HT-29 (cell line): Measurements from ENCODE around the gene COL21A1. TPM values are rescaled to one million over a fixed set of nuclear protein-coding genes. Genes with fewer than 3 reads are reported as not detected.

Experiments
- DNase-seq: peaks from one replicate; pipeline ENCODE4 v3.0.0-alpha.2; 2015; ENCODE audit warnings: low spot score
- total RNA-seq: library from RNA; depleted of rRNA; stranded (reverse); fragments of >200 nt; shearing (Covaris generic); gene quantifications from 2 replicates; pipeline ENCODE4 v1.2.3, GENCODE V29; 2014

COL21A1 gene
- total RNA-seq, 1 experiment from 2014 or later = not detected

DNA sequence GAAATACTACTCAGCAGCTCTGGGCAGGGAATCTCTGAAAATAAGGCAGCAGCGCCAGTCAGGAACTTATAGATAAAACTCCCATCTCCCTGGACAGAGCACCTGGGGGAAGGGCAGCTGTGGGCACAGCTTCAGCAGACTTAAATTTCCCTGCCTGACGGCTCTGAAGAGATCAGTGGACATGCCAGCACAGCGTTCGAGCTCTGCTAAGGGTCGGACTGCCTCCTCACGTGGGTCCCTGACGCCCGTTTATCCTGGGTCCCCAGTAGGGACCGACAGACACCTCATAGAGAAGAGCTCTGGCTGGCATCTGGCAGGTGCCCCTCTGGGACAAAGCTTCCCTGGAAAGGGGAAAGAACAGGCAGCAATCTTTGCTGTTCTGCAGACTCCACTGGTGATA lies 59.0 kb downstream of the COL21A1 start:
- DNase-seq = no peak

DNA sequence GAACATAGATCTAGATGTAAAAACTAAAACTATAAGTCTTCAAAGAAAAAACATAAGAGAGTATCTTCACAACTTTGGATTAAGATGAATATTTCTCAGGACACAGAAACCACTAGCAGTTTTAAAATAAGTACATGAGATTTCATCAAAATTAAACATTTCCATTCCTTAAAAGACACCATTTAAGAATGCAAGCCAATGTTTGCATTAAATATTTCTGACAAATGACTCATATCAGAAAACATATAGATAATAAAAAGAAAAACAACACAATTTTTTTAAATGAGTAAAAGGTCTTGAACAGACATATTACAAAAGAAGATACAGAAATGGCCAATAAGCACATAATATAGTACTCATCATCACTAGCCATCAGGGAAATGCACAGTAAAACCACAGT lies 59.7 kb downstream of the COL21A1 start:
- DNase-seq = no peak

DNA sequence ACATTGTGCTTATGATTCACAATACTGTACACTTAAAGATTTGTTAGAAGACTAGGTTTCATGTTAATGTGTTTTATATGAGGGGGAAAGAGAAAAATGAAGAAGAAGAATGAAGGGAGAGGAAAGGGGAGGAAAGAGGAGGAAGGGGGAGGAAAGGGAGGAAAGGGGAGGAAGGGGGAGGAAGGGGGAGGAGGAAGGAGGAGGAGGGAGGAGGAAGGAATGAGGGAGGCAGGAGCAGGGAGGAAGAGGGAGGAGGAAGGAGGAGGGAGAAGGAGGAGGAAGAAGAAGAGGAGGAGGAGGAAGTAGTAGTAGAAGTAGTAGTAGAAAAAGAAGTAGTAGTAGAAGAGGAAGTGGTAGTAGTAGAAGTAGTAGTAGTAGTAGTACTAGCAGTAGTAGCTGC lies 70.6 kb downstream of the COL21A1 start:
- DNase-seq = no peak

DNA sequence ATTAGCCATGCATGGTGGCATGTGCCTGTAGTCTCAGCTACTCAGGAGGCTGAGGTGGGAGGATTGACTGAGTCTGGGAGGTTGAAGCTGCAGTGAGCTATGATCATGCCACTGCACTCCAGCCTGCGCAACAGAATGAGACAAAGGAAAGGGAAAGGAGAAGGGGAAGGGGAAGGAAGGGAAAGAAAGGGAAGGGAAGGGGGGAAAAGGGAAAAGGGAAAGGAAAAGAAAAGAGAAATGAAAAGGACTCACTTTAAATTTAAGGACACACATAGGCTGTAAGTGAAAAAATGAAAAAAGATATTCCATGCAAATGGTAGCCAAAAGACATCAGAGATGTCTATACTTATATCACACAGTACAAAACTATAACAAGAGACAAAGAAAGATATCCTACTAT lies 74.2 kb downstream of the COL21A1 start:
- no peak for DNase-seq

DNA sequence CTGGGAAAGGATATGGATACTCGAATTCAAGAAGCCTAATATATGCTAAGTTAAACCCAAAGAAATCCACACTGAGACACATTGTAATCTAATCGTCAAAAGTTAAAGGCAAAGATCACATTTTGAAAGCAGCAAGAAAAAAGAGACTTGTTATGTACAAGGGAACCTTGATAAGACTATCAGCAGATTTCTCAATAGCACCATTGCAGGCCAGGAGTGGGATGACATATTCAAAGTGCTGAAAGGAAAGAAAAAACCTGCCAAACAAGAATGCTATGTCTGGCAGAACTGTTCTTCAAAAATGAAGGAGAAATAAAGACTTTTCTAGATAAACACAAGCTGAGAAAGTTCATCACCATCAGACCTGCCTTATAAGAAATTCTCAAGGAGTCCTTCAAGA lies 75.2 kb downstream of the COL21A1 start:
- no peak for DNase-seq

DNA sequence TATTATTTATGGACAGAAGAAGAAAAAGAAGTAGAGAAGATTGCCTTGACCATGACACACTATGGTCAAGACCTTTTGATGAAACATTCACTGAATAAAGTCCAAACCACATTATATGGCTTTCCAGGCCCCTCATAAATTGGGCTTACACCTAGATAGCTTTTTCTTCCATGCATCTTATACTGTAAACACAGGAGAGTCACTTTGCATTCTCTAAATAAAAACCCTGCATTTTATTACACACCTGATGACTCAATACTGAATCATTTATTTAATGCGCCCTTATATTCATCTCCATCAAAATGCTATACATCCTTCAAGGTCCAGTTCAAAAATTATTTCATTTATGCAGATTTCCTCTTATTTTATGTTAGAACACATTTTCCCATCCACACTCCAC lies 78.0 kb downstream of the COL21A1 start:
- DNase-seq = no peak

DNA sequence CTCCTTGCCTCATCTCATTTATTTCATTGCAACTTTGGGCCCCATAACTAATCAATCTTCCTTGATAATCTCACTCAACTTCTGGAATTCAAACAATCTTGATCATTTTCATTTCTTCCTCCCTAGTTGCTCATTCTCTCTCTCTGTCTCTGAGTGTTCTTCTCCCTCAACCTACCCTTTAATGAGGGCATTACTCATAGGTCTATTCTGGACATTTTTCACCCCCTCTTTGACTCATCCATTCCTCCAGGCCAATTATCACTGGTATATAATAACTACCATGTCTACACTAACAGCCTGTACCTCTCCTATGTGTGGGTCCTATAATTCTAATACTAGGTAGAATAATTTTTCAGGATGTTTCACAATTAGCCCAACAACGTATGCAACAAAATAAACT lies 78.8 kb downstream of the COL21A1 start:
- DNase-seq = no peak

DNA sequence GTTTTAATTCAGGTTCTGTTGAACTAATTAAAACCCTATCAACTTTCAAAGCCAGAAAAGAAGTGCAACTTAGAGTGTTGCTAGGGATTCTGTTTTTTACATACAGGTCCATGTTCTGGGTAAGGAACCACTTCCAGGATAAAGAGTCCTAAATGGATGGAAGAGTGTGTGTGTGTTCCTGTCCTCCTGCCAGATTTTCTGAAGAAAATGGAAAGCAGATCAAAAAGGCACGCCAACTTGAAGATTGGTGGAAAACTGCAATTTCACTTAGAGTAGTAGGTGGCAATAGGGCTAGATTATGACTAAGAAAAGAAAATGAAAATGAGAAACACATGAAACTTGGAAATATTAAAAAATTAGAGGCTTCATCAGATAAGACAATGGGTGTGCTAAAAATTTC lies 85.3 kb downstream of the COL21A1 start:
- DNase-seq = no peak

DNA sequence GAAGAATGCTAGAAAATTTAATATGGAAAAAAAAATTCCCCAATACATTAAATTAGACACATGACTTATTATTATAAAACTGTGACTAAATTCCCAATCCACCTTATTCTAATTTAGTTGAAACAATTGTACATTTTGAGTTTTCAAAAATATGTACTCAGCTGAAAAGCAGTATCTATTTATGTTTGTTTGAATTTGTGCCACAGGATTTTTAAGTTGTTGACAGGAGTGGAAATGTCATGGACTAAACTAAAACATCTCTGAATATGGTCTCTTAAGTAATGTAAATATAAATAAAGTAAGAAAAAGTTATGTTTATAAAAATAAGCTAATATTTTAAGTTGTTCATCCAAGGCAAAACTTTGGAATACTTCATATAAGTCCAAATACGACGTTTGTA lies 86.9 kb downstream of the COL21A1 start:
- no peak for DNase-seq

DNA sequence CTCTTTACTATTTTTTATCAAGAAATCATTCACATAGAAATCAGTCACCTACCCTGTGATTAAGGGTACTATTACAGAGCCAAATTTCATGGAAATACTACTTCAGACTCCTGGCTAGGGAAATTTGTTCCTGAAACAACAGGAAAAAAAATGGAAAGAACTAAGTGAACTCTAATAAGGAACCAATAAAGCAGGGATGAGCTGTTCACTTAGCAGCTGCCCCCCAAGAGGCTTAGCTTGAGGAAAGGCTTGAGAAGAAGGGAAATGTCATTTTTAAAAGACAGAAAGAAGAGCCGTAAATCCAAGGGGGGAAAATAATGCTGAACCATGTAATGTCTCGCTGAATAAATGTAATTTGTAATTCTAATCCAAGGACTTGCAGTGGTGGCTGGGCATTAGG lies 88.8 kb downstream of the COL21A1 start:
- no peak for DNase-seq

DNA sequence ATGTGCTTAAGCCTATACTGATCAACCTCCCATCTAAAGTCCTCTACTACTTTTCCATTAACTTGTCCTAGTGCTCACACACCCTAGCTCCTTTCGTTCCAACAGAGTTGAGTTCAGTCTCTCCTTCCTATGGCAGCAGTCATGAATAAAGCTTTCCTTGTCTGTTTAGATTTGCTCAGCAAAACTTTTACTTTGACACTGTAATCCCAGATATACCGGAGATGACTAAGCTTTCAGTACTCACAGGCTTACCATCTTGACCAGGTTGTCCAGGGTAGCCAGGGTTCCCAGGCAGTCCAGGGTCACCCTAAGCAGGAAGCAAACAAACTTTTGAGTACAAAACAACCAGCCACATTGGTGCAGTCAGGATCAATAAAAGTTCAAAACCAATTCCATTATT lies 90.7 kb downstream of the COL21A1 start:
- DNase-seq = no peak

DNA sequence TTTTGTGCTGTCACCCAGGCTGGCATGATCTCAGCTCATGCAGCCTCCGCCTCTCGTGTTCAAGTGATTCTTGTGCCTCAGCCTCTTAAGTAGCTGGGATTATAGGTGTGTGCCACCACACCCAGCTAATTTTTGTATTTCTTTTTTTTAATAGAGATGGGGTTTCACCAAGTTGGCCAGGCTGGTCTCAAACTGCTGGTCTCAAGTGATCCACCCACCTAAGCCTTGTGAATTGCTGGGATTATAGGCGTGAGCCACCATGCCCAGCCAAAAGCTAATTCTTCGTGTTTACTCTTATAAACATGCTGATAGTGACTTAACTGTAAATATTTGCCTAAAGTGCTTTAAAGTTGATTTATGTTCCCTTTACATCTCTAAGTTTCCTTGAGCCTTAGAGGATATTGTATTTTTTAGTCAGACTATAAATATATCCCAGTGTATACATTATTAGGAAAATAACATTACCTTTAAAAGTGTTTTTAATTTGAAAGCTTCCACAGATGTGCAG lies 91.7 kb downstream of the COL21A1 start:
- no peak for DNase-seq

DNA sequence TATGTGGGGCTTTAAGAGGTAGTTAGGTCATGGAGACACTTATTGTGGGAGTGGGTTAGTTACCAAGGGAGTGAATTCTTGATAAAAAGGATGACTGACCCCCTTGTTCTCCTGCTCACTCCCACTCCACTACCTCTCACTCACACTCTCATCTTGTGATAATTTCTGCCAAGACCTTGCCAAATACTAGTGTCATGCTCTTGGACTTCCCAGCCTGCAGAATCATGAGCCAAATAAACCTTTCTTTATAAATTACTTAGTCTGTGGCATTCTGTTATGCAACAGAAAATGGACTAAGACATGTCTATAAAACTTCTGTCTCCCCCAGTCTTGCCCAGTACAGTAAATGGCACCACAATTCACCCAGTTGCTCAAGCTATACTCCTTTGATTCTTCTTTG lies 93.3 kb downstream of the COL21A1 start:
- no peak for DNase-seq

DNA sequence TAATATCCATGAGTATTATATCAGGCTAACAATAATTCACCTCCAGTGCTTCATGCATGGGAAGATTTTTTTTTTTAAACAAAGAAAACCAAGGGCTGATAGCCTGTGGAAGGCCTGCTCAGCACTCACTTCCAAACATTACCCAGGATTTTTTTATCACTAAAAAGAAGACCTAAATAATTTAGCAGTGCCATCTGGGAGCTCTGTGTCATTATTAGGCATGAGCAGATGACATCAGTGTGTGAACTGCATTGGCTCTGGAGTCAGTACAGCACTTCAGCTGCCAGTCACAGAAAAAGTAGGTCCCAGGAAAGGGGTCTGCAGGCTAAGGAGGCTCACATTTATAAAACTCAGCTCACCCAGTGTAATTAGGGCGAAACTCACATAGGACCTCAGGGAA lies 94.8 kb downstream of the COL21A1 start:
- DNase-seq = no peak

DNA sequence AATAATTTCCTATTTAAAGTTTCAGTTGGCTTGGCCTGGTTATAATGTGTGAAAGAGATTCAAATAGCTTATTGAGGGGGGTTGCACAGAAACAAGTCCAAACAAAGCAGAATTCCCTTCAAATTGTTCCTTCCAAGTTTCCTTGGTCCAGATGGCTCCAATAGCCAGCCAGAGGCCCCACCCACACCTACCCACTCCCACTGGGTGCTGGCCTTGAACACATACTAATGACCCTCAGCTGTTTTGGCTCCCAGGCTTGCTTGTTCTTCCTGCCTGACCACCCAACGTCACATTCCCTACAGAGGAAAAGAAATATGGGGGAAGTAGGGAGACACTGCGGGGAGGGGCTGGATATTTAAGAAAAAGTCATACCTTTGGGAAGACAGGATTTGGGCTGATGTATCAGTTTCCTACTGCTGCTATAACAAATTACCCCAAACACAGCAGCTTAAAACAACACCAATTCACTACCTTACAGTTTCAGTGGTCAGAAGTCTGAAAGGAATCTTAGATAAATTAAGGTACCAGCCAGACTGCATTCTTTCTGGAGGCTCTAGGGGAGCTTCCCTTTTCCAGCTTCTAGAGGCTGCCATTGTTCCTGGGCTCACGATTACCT lies 95.7 kb downstream of the COL21A1 start:
- no peak for DNase-seq

DNA sequence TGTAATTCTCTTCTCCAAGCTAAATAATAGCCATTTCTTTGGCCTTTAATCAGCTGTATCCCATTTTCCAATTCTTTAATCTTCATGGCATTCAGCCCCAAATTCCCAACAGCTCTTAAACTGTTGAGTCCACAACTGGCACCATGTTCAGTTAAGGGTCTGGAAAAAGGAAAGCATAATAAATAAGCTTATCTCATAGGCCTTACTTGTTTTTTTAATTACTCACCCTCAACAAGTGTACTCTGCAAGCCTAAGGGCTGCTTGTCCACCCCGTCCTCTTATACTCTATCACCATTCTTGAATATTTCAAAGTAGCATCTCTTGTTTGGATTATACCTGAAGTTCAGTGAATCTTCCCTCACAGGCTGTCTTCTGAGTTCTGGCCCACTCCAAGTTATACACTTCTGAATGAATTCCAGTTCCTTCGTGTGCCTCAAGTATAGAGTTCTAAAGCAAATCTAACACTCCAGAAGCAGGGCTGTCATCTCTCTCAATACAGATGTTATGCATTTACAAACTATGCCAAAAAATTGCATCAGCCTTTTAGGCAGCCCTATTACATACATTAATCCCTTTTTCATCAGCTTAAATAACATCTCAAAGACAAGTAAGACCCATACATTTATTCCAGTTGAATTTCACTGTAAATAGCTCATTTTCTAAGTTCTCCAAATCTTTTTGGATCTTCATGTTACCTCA lies 98.7 kb downstream of the COL21A1 start:
- no peak for DNase-seq

DNA sequence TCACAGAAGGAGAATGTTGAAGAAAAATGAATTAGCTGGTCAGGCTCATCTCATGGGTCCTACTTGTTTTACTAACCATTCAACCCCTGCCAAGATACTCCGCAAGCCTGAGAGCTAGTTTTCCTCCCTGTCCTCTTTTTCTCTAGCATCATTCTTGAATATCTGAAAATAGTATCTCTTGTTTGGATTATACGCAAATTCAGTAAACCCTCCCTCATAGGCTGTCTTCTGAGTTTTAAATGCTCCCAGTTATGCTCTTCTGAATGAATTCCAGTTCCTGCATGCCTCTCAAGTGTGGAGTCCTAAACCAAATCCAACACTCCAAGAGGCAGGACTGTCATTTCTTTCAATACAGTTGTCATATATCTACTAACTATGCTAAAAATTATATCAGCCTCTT lies 99.6 kb downstream of the COL21A1 start:
- no peak for DNase-seq

DNA sequence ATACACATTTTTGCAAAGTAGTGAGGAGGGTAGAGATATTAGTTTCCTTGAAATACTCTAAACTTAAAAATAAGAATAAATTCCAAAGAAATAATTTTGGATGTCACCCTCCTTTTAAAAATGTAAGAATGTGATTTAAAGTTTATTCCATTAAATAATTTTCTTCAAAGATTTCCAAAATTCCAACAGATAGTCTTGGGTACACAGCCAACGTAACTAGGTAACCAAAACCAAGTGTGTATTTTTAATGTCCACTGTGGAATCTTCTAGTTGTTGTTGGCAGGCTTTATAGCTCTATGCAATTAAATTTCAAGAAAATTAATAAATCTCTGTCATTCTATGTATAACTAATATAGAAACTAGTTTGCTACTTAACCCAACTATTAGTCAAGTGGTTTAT lies 101.3 kb downstream of the COL21A1 start:
- DNase-seq = no peak

DNA sequence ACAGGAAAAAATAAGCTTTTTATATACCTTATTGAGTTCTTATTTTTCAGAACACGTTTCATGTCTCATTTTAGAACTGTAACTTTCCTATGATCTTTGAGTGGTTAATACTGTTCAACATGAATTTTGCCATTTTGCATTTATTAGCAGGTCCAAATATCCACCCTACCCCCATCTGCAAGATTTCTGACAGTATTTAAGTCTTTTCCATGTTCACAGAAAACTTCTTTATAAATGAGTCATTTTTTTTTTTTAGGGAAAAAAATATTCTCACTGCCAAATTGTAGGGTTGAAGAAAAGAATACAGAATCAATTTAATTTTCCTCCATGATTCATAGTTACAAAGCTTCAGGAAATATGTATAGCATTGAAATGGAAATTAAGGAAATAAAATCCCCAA lies 101.8 kb downstream of the COL21A1 start:
- no peak for DNase-seq

DNA sequence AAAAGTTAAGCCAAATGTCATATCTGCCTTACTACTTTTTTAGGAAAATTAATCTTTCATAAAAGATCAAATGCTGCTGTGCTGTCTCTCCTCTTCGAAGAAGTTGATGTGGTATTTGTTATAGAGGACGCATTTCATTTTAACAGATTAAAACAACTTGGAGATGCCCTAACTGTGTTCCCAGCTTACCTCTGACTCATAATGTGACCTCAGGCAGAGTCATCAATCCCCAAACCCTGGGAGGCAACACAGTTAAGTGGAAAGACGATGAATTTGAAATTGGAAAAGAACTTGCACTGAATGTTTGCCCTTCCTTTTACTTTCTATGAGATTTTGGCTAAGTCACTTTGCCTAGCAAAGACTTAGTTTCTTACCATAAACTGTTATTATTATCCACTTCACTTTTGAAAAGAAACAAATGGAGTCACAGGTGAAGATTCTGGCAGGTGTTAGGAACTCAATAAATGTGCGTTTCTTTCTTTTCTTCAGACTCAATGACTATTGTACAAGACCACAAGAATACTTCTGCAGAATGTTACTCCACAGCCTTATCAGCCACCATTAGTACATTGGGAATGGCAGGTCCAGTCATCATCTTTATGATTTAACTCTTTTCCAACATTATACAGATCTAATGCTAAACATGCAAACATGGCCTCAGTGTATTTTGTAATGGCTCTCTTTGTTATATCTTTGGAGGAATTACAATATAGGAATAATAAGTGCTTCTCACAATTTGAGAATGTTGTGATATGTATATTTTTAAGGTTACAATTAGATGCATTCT lies 102.6 kb downstream of the COL21A1 start:
- DNase-seq = no peak

DNA sequence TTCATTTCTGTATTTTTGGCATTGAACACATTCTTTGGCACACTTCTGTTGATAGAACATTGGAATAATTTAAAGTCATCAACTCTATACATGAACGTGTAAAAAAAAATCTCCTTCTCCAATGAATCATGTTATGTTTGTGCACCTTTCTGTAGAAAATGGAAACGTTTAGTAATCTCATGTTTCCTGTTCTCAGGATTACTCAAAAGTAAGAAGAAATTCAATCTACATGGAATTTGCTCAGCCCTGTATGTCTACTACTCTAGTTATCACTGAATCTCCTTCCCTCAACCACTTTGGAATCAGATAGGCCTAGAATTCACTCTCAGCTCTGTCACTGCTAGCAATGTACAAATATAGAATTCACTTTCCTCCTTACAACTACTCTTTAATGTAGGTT lies 103.6 kb downstream of the COL21A1 start:
- no peak for DNase-seq

DNA sequence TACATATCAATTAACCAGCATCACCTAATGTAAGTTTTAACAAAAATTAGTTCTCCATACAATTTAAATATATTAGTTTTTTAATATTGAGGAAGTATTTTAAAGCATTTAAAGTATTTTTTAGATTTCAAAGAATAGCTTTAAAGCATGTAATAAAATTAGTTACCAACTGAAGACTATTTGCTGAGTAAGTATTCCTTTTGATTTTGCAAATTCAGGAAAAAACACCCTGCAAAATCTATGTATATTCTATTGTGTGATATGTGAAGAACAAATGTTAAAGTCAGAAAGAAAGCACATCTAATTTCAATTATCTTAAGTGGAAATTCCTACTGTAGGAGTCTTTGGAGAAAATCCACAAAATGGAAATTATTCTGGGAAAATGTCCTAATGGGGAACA lies 107.3 kb downstream of the COL21A1 start:
- no peak for DNase-seq

DNA sequence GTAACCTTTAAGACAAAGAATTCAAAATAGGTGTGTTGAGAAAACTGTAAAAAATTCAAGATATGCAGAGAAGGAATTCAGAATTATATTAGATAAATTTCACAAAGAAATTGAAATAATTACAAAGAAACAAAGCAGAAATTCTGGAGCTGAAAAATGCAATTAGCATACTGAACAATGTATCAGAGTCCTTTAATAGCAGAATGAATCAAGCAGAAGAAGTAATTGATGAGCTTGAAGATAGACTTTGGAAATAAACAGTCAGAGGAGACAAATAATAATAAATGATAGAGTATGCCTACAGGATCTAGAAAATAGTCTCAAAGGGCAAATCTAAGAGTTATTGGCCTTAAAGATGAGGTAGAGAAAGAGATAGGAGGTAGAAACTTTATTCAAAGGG lies 131.7 kb downstream of the COL21A1 start:
- no peak for DNase-seq
